Hepatocyte (in vitro differentiated cells): ENCODE measurements around the gene SFT2D2.

Experiments
- CTCF ChIP-seq: fragments of 200-600 bp; sonication (generic); IDR thresholded peaks from 2 replicates; pipeline ENCODE4 v1.5.1; 2016; ENCODE audit warnings: antibody characterized with exemption, mild to moderate bottlenecking; ENCODE audit not compliant: poor library complexity
- EZH2 ChIP-seq: fragments of 200-600 bp; sonication (generic); IDR thresholded peaks from 2 replicates; pipeline ENCODE4 v1.6.1; 2016; ENCODE audit warnings: antibody characterized with exemption, mild to moderate bottlenecking, borderline replicate concordance
- EZH2phosphoT487 ChIP-seq: fragments of 200-600 bp; sonication (generic); IDR thresholded peaks from one replicate; pipeline ENCODE4 v1.6.1; 2018; ENCODE audit warnings: antibody characterized with exemption, mild to moderate bottlenecking, low read depth, moderate library complexity; ENCODE audit not compliant: unreplicated experiment, severe bottlenecking

GRCh38 chr1:168300626-168301025, 74.8 kb downstream of the SFT2D2 start:
- TF ChIP-seq CTCF (no peak), EZH2 (no peak), EZH2phosphoT487 (no peak)
